T-helper 2 cell treated with Interferon-gamma antibody and Interleukin-4, amounts not matched to agents 5 μg/mL and 100 μg/mL, for 36 hours (primary cell): ENCODE results near the gene N4BP3.
A peak's percentile ranks its signal among the peaks of the same experiment; 100 is the strongest.
"Not testable (repeated sequence)": the region's sequence is repeated elsewhere in the genome, so short reads cannot be mapped to it uniquely, and the experiment has no call there.

Source experiments
- DNase-seq: peaks from one replicate; pipeline ENCODE4 v3.0.0; 2021; ENCODE audit warnings: low spot score
- H3K27ac Mint-ChIP-seq: one replicate; pipeline ENCODE4 v1.8.0; 2021; ENCODE audit warnings: mild to moderate bottlenecking, mixed read lengths
- H3K27me3 Mint-ChIP-seq: one replicate; pipeline ENCODE4 v1.8.0; 2021; ENCODE audit warnings: low read depth, mixed read lengths
- H3K36me3 Mint-ChIP-seq: one replicate; pipeline ENCODE4 v1.8.0; 2021; ENCODE audit warnings: low read depth, mixed read lengths
- H3K4me1 Mint-ChIP-seq: one replicate; pipeline ENCODE4 v1.8.0; 2021; ENCODE audit warnings: low read depth, mixed read lengths
- H3K4me3 Mint-ChIP-seq: one replicate; pipeline ENCODE4 v1.8.0; 2022; ENCODE audit warnings: mild to moderate bottlenecking, moderate library complexity, mixed read lengths
- H3K9me3 Mint-ChIP-seq: one replicate; pipeline ENCODE4 v1.8.0; 2021; ENCODE audit warnings: mixed read lengths

The N4BP3 gene

DNA sequence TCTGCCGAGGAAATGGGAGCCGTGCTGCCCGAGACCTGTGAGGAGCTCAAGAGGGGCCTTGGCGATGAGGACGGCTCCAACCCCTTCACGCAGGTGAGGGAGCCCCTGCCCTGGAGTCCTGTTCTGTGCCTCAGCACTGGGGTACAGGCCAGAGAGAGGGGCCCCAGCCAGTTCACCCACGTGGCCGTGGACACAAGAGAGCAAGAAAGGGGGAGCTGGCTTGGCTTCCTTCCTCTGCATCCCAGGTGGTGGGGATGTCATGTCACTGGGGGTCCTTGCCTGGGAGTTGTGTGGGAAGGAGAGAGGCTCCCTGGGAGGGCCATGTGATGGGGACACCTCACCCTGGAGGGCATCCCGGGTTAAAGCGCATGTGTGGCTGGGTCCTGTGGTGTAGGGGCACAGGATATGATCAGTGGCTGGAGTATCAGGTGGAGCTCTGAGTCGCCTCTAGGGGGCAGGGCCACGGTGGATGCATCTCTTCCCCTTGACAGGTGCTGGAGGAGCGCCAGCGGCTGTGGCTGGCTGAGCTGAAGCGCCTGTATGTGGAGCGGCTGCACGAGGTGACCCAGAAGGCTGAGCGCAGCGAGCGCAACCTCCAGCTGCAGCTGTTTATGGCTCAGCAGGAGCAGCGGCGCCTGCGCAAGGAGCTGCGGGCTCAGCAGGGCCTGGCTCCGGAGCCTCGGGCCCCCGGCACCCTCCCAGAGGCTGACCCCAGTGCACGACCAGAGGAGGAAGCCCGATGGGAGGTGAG, 7.5 kb downstream of the N4BP3 start:
- Mint-ChIP-seq H3K4me1 (peaks cover 21% of the 10 kb centered on the region), H3K36me3 (no peaks in the 10 kb centered on the region), H3K27ac (no peak overlapping the region), H3K4me3 (no peak overlapping the region), H3K27me3 (no peaks in the 10 kb centered on the region), H3K9me3 (no peaks in the 10 kb centered on the region)
- DNase-seq: peak; percentile 59

DNA sequence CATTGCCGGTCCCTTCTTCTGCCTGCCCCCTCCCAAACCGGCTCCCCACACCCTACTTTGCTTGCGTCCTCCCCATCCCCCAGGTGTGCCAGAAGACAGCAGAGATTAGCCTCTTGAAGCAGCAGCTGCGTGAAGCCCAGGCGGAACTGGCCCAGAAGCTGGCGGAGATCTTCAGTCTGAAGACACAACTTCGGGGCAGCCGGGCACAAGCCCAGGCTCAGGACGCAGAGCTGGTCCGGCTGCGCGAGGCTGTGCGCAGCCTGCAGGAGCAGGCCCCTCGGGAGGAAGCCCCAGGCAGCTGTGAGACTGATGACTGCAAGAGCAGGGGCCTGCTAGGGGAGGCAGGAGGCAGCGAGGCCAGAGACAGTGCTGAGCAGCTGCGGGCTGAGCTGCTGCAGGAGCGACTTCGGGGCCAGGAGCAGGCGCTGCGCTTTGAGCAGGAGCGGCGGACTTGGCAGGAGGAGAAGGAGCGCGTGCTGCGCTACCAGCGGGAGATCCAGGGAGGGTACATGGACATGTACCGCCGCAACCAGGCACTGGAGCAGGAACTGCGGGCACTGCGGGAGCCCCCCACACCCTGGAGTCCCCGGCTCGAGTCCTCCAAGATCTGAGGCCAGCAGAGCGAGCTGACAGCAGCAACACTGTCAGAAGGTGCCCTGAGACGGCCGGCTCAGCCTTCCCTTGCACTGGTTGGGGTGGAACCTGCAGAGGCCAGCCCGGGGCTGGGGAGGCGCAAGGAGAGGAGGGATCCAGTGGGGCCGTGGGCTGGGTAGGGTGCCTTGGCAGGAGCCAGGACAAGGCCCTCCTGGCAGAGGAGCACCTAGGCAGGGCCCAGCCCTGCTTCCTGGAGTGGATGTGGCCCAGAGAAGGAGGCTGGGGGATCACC, 8.3 kb downstream of the N4BP3 start:
- H3K27ac Mint-ChIP-seq: no peak overlapping the region
- H3K4me1 Mint-ChIP-seq: peaks cover 12% of the 10 kb centered on the region
- H3K27me3 Mint-ChIP-seq: no peaks in the 10 kb centered on the region
- no peak for DNase-seq
- no peak overlapping the region for H3K4me3 Mint-ChIP-seq
- H3K36me3 Mint-ChIP-seq: no peaks in the 10 kb centered on the region
- no peaks in the 10 kb centered on the region for H3K9me3 Mint-ChIP-seq

DNA sequence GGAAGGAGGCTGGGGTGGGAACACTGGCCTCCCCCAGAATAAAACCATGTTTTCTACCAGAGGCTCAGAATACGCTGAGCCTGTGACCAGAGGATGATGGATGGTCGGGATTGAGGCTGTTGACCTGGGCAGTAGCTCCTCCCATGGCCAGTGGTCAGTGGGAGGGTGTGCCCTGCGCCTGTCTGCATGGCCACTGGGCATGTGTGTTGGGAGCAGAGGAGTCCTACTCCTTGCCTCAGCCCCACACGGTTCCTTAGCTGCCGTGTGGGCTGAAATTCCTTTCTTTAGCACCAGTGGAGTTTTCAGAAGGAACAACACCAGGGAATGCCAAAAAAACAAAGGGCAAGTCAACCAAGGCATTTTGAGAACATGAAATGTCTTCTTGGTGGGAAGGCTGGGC, 9.0 kb downstream of the N4BP3 start:
- Mint-ChIP-seq H3K4me1 (peaks cover 6% of the 10 kb centered on the region), H3K9me3 (no peaks in the 10 kb centered on the region), H3K4me3 (no peak overlapping the region), H3K27me3 (no peaks in the 10 kb centered on the region), H3K36me3 (no peaks in the 10 kb centered on the region), H3K27ac (no peak overlapping the region)
- no peak for DNase-seq

DNA sequence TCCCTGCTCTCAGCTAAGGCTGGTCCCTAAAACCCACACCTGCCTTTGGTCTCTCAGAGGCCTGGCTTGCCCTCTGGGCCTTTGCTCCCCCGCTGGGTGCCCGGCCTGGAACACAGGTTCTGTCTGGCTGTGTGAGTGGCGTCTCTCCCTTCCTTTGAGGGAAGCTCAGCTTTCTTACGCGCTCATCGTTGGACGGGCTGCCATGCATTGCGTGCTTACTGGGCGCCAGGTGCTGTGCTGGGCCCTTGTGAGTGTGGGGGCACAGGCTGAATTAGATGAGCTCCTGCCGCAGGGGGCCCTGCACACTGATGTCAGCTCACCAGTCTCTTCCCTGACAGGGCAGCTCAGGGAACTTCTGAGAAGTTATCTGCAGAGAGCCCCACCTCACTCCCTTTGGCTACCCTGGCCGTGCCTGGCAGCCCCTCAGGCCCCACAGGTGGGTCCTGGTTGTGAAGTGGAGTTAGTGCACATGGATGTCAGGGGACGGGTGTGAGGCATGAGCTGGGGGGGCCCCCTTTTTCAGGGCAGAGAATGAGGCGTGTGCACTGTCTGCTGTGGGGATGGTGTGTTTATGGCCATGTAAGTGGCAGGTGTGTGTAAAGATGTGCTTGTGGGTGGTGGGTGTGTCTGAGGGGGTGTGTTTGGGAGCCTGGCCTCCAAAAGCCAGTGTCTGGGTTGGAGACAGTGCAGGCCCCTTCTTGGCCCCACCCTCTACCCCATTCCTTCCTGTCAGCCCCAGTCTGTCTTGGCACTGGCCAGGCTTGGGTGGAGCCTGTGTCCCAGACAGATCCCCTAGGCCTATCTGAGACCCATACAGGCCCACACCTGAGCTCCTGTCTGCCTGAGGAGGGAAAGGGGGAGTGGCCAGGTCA, 10.0 kb downstream of the N4BP3 start:
- DNase-seq: no peak
- Mint-ChIP-seq H3K9me3 (no peaks in the 10 kb centered on the region), H3K4me3 (no peak overlapping the region), H3K27me3 (no peaks in the 10 kb centered on the region), H3K27ac (no peak overlapping the region), H3K4me1 (peaks cover 6% of the 10 kb centered on the region), H3K36me3 (no peaks in the 10 kb centered on the region)

DNA sequence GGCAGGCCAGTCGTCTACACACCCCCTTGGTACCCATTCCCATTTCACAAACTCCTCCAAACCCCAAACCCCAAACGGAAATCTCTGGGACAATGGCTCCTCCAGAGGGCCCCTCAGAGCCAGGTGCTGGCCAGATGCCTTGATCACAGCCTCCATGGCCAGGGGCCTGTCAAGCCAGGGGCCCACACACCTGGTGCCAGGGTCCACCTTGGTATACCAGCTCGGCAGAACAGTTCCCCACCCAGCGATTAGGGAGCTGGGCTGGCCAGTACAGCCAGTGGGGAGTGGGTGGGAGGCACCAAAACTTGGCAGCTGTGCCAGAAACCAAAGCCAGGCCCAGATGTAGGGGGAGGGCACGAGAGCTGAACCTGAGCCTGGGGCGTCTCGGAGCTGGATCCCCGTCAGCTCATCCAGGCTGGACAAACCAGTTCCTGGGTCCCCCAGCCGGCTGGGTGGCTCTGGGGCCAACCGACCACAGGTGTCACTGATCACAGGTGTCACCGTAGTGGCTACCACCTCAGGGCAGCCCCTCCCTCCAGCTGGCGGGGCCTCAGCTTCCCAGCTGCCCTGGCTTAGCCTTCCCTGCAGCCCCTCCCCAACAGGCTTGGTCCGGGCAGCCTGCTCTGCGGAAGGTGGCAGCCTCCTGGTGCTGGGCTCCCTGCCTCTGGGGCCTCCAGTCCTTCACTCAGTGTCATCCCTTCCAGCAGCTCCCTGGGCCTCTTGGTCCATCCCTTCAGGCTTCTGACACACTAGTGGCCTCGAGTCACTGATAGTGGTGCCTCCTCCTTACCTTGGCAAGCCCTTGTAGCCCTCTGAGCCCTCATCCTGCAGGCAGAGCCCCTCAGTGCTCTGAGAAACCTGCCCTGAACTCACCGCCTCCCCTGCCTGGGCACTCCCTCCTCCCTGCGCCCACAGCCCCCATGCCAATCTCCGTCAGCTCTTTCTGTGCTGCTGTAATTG, 10.9 kb downstream of the N4BP3 start:
- Mint-ChIP-seq H3K9me3 (no peaks in the 10 kb centered on the region), H3K27me3 (no peaks in the 10 kb centered on the region), H3K4me1 (peaks cover 6% of the 10 kb centered on the region), H3K36me3 (no peaks in the 10 kb centered on the region), H3K4me3 (no peak overlapping the region), H3K27ac (no peak overlapping the region)
- DNase-seq: no peak

DNA sequence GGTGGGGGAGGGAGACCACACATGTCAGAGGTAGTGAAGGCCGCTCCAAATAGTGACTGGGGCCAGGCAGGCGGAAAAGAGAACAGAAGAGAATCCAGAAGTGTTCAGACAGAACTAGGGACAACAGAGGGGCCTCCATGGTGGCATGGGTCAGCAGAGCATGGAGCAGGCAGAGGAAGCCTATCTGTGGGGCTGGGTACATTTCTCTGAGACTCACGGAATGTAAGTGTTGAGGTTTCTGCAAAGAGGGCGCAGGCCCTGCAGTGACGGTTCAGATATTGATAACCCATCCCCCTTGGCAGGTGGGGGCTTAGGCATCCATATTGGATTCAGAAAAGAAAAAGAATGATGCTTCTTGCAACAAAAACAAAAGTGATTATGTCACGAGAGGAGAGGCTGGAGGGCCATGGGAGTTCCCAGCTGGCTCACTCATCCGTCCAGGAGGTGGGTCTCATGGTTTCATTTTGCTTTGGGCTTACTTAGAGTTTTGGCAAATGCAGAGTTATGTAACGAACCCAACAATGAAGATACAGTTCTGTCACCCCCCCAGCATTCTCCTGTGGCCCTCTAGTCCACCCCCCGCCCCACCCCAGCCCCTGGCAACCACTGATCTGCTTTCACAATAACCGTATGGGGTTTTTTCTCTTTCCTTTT, 12.0 kb downstream of the N4BP3 start:
- Mint-ChIP-seq H3K27ac (no peak overlapping the region), H3K36me3 (no peaks in the 10 kb centered on the region), H3K9me3 (no peaks in the 10 kb centered on the region), H3K4me1 (peaks cover 9% of the 10 kb centered on the region), H3K27me3 (no peaks in the 10 kb centered on the region), H3K4me3 (no peak overlapping the region)
- DNase-seq: no peak

DNA sequence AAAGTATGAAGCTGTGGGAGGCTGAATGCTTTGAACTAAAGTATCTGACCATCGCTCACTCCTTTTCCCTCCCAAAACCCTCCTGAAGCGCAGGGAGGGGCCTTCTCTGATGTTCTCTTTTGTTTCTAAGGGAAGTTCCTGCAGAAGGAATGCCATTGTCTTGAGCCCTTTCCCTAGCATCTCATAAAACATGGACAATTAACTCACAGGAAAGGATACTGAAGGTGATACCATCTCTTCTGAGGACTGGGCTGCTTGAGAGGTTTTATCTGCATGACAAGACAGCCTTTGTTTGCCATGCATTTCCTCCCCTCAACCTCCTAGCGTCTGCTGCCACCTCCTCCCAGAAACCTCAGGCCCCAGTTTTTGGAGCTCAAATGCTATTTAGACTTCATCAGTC, 13.2 kb downstream of the N4BP3 start:
- H3K36me3 Mint-ChIP-seq: peaks cover 4% of the 10 kb centered on the region
- no peak overlapping the region for H3K4me3 Mint-ChIP-seq
- H3K4me1 Mint-ChIP-seq: peaks cover 8% of the 10 kb centered on the region
- no peak for DNase-seq
- H3K27me3 Mint-ChIP-seq: no peaks in the 10 kb centered on the region
- H3K27ac Mint-ChIP-seq: no peak overlapping the region
- no peaks in the 10 kb centered on the region for H3K9me3 Mint-ChIP-seq

DNA sequence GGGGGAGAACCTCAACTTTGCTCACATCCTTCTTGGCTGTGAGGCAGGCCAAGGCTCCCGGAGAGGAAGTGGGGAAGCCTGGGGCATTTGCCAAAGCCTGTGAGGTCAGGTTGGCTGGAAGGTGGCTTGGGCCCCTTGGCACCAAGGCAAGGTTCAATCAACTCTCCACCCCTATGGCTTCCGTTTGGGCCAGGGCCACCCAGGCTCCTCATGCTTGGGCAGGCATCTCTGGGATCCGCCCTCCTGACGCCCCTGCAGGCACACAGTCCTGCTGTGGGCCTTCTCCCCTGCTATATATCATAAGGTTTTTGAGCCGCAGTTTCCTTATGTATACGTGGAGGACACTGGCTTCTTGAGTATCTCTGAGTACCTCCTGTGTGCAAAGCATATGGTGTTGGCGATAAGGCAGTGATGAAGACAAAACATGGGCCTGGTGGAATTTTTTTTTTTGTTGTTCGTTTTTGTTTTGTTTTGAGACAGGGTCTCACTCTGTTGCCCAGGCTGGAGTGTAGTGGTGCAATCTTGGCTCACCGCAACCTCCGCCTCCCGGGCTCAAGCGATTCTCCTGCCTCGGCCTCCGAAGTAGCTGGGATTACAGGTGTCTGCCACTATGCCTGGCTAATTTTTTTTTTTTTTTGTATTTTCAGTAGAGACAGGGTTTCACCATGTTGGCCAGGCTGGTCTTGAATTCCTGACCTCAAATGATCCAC, 14.1 kb downstream of the N4BP3 start:
- H3K27me3 Mint-ChIP-seq, H3K4me3 Mint-ChIP-seq, H3K36me3 Mint-ChIP-seq, H3K9me3 Mint-ChIP-seq, DNase-seq, H3K27ac Mint-ChIP-seq: not testable (repeated sequence)
- H3K4me1 Mint-ChIP-seq: peaks cover 13% of the 10 kb centered on the region

DNA sequence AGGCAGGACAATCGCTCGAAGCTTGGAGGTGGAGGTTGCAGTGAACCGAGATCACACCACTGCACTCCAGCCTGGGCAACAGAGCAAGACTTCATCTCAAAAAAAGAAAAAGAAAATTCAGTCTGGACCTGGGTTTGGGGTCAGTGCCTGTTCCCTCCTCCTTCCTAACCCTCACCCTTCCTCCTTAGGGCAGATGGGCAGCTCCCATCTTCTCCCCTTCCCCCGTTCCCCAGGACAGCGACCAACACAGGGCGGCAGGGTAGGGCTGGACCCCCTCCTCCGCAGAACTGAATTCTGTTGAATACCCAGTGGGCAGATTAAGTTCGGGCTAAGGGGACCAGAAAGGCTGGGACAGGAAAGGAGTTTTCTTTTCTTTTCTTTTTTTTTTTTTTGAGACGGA, 16.0 kb downstream of the N4BP3 start:
- H3K36me3 Mint-ChIP-seq: peaks cover 15% of the 10 kb centered on the region

DNA sequence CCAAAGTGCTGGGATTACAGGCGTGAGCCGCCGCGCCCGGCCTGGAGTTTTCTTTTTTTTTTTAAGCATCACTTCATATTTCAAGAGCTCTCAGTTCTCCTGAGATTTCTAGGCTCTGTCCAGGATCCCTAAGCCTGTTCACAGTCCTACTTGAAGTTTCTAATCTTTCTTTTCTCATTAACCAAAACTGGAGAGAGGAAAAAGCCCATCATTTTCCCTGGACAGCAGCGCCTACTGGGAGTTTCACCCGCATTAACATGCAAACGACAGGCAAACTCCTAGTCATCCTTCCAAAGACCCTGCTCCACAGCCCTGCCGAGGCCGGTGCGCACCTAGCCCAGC, 16.9 kb downstream of the N4BP3 start:
- Mint-ChIP-seq H3K36me3 (peaks cover 17% of the 10 kb centered on the region), H3K4me3 (peak overlapping the region; percentile 74), H3K27ac (peak overlapping the region; percentile 62), H3K4me1 (peaks cover 16% of the 10 kb centered on the region)
- DNase-seq, H3K9me3 Mint-ChIP-seq, H3K27me3 Mint-ChIP-seq: not testable (repeated sequence)

More for the DNA sequence above, 16.0 kb downstream of the N4BP3 start:
- Mint-ChIP-seq H3K27ac (no peak overlapping the region), H3K4me3 (peak overlapping the region; percentile 29), H3K4me1 (peaks cover 16% of the 10 kb centered on the region), H3K27me3 (no peaks in the 10 kb centered on the region), H3K9me3 (no peaks in the 10 kb centered on the region)
- DNase-seq: no peak

DNA sequence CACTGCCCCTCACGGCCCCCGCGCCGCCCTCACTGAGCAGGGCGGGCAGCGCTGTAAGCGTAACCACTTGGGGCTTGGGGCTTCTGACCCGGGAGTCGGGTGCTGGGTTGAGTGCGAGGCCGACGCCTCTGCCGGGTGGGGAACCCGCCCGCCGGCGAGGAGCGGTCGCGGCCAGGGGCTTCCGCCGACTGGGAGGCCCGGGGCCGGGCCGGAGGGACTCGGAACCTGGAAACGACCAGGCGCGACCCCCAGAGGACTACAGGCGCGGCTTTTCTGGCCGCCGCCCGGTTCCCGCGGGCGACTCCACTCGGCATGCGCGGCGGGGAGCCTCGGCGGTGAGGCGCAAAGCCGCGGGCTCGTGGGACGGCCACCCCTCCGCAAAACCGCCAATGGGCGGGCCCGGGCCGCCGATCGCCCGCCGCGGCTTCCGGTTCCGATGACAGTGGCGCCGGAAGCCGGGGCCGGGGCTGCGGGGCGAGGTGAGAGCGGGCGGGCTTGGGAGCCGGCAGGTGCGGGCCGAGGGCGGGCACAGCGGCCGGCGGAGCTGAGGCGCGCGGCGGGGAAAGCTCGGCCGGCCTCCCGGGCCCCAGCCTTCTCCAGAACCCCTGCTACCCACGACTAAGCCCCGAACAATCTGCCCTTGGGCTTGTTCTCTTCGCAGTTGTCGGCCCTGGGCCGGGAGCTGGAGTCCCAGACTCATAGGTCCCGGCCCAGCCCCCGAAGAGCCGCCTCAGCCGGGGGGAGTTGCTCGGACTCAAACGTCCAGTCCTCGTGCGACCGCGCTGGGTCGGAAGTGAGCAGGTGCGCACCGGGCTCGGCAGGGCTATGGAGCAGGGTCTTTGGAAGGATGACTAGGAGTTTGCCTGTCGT, 17.5 kb downstream of the N4BP3 start, which contains the start of gene RMND5B:
Gene RMND5B (plus strand): TSS at position 439 of the 870 bp plus-strand sequence. CDS start 7,106 bp downstream, outside the sequence.
- peaks cover 20% of the 10 kb centered on the region for H3K36me3 Mint-ChIP-seq
- H3K27me3 Mint-ChIP-seq: no peaks in the 10 kb centered on the region
- H3K27ac Mint-ChIP-seq: peak within 1 kb of the TSS; percentile 92
- peaks cover 16% of the 10 kb centered on the region for H3K4me1 Mint-ChIP-seq
- DNase-seq: peak; percentile 85
- peak within 1 kb of the TSS; percentile 94 for H3K4me3 Mint-ChIP-seq
- H3K9me3 Mint-ChIP-seq: no peaks in the 10 kb centered on the region
